Esophagus mucosa (tissue), 1 donor: ENCODE data around the gene KIF26A. TPM values are rescaled to one million over a fixed set of nuclear protein-coding genes. Genes with fewer than 3 reads are reported as not detected.

ENCODE experiments used
- ATAC-seq: fragments of 200-7000 bp; cut with Tn5 transposase; one replicate; pipeline ENCODE4 v1.9.1; 2020
- total RNA-seq: library from RNA; stranded (reverse); gene quantifications from one replicate; pipeline ENCODE4 v1.2.4, GENCODE V29; 2023
- donor health status: DM: yes; HTN: yes; CAD: no.

Gene KIF26A
- total RNA-seq, 1 donor from 2014 or later, result 1.00 TPM

DNA sequence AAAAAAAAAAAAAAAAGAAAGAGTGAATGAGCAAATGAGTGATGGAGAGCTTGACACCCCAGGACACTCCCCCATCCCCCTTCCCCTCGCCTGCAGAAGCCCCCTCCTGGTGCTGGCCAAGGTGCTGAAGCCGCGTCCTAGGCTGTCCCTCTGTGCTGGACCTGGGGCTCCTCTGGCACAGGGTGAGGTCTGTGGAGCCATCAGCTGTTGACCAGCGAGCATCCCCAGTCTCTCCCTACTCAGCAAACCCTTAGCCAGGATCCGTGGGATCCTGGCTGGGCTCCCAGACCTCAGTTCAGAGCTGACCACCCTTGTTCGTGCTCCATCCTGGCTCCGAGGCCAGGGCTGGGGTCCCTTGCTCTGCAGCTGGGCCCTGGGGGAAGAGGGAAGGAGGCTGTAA is 5.4 kb upstream of the KIF26A start:
- ATAC-seq, result no peak

DNA sequence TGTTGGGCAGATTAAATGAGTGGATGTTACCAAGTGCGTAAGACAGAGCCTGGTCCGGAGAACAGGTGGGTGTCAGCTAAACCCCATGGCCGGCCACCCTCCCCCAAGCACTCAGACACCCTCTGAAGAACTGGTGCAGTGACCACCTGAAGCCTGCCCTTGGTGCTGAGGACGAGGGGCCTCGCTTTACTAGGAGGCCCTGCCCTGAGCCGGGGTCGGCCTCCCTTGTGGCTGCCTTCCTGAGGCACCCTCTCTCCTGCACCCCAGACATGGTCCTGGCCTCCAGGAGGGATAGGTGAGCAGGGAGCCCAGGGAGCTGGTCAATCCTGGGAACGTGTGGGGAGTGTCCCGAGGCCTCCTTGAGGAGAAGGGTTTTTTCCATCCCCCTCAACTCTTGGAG is 4.9 kb upstream of the KIF26A start:
- ATAC-seq, result no peak

DNA sequence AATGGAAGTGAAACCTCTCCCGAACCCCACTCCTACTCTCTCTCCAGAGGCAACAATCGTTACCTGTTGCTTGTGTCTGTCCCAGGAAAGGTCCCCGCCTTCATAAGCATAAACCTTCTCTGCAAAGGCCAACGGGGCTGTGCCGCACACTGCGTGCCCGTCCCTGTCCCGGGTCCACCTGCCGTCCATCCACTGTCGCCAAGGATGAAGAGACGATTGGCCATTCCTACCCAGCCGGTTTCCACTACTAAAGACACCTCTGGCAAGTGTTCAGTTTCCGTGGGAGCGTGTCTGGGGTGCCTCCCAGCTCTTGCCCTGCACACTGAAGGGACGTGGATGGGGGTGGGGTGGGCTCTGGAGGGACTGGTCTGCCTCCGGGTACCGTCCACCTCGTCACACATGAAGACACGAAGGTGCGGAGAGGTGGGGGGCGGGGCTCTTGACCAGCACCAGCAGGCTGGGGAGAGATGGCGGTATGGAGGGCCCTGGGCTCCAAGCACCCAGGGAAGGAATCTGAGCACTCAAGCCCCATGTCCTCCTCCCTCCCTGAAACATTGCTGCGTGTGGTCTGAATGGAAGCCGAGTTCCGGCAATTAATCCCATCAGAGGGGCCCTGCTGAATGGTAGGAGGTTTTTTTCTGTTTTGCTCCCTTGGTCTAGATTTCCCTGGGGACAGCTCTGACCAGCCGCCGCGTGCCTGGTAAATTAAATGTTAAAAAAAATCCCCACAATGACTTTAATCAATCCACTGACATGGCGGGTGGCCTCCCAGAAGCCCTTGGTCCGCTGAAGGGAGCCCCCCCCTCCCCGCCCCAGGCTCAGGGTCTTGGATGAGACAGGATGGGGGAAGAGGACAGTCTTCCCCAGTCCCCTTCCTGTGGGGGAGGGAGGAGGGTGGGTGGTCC is 4.1 kb upstream of the KIF26A start:
- ATAC-seq, result no peak

- ATAC-seq, result no peak
These were observed 3.1 kb upstream of the KIF26A start for GRCh38 chr14:104135121-104135903.

DNA sequence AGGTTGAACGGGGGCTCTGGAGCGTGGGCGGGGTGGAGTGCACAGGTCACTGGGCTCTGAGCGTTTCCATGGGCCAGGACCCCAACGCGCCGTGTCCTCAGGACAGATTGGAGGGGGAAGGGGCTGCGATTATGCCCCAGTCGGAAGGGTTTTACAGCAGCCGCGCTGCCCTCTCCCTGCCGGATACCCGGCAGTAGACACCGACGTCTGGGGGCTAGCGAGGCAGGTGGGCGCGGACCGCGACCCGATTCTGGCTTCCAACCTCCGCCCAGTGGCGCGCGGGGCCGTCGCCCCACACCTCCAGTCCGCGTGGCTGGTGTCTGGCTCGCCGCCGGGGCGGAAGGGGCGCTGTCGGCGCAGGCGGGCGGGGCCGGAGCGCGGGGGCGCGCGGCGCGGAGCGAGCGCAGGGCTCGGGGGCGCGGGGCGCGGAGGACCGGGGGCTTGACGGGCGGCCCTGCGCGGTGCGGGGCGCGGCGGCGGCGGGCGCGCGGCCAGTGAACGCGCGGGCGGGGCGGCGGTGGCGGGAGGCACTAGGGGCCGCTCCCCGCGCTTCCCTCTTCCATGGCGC is 2.4 kb upstream of the KIF26A start:
- no peak for ATAC-seq

- no peak for ATAC-seq
These were observed 1.7 kb upstream of the KIF26A start for GRCh38 chr14:104136472-104137296.

- peak; percentile 64 for ATAC-seq
These were observed 890 bp upstream of the KIF26A start for GRCh38 chr14:104137297-104138097.

- ATAC-seq, result no peak
These were observed 502 bp downstream of the KIF26A start for GRCh38 chr14:104138718-104139459.

DNA sequence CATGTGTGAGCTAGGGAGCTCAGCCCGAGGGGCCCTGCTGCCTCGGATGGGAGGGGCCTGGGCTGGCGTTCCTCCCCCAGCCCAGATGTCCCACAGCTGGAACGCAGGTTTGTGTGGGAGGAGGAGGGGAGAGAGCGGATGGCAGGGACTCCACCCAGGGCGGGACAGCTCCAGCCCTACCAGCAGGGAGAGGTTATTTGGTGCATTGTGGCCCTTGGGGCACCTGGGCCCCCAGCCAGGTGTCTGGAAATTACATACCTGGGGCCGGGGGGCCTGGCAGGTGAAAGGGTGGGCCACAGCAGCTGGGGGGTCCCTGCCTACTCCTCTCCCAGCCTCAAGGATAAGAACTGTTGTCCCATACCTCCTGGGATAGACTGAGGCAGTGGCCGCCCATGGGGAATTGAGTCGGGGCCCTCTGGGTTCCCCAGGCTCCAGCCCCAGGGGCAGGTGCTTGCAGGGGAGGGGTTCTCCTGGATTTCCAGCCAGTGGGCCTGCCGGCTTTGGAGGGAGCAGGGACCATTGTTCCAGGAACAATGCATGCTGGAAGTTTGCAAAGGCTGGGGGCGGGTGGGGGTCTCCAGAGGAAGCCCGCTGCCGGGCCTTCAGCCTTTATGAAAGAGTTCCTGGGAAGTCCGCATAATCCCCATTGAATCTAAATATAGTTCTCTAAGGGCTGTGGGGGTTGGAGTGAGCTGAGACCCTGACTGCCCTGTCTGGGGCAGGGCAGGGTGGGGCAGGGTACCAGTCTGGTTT is 1.2 kb downstream of the KIF26A start:
- no peak for ATAC-seq

DNA sequence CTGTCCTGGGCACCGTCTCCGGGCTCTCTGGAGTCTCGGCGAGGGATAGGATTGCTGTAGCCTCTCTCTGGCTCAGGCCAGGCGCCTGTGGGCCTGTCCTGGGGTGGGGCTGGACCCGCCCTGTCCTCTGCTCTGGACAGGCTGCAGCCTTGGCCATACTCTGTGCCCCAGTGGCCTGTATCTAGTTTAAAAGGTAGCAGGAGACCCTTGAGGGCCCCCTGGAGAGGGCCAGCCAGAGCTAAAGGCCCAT is 1.8 kb downstream of the KIF26A start:
- no peak for ATAC-seq

DNA sequence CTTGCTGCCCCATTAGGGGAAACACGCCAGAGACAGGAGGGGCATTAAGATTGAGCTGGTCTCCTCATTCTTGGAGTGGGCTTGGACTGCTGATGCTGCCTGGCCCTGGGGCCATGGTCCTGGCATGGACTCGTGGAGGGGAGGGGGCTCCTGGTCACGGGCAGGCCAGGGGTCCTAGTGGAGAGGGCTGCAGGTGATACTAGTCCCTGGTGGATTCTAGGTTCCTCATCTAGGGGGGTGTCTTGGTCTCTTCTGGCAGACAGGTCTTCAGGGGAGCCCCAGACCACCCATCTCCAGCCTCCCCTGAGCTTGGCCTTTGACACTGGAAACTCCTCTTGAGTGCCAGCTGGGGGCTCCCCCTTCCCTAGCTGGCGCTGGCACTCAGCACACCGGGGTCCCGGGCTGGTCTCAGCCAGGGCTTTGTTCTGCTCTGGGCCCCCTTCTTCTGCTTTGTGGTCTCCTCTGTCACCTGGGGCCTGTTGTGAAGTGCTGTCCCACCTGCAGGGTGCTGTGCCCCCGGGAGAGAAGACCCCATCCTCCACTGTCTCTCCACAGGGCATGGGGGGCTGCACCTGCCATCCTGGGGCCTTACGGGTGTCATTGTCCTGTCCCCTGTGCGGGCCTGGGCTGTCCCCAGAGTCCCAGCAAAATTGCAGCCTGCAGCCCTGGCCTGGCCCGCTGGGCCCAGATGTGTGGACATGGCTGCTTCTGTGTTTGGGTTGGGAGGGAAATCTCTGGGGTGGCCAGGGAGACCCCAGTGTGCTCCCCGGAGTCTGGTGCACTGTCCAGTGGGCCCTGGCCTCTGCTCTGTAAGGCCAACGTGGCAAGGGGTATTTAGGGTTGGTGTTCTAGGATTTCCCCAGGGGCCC is 2.3 kb downstream of the KIF26A start:
- no peak for ATAC-seq

- no peak for ATAC-seq
These were observed 3.3 kb downstream of the KIF26A start for GRCh38 chr14:104141621-104142091.

- no peak for ATAC-seq
These were observed 4.0 kb downstream of the KIF26A start for GRCh38 chr14:104142136-104142945.

- ATAC-seq, result no peak
These were observed 4.6 kb downstream of the KIF26A start for GRCh38 chr14:104142946-104143470.

DNA sequence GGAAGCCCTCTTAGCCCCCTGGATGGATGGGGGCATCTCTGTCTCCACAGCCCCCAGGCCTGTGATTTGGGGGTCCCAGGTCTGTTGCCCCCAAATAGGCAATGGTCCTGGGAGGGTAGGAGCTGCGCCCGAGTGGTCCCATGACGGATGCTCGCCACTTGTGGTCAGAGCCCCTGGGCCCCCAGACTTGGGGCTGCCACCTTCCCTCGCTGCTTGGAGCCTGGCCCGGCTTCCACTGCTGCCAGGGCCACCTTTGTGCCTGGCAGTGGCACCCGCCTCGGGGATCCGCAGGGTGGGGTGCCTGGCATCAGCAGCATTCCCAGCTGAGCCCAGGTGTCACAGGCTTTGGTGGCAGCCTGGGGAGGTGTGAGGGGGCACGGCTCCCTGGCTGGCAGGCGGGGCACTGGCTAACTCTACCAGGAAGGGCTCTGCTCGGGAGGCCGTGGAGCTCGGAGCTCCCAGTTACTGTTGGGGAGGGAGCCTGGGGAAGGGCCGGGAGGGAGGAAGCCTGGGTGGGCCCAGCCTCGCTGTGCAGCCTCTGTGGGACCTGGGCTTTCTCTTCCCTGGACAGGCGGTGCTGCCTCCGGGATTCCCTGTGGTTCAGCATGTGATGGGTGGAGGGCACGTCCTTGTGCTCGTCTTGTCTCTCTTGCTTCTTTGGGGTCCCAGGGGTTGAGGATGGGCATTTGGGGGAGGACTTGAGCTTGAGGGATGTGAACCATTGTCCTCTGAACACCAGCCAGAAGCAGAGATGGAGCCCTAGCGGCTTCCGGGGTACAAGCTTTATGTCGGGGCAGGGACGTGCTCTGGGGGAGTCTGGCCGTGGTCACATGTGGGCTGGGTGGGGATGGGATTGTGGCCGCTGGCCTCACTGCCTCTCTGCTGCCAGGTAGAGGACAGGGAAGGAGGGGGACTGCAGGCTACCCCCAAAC is 5.4 kb downstream of the KIF26A start:
- ATAC-seq, result no peak

- ATAC-seq, result no peak
These were observed 6.0 kb downstream of the KIF26A start for GRCh38 chr14:104144453-104144790.
